A204.1 (cell line): ENCODE results near the gene MPL.

Experiments
- FAIRE-seq: peaks from 2 replicates; lab custom pipeline; 2012; peaks lifted over from hg19 to GRCh38; lab: Jason Lieb, UNC

The MPL gene

DNA sequence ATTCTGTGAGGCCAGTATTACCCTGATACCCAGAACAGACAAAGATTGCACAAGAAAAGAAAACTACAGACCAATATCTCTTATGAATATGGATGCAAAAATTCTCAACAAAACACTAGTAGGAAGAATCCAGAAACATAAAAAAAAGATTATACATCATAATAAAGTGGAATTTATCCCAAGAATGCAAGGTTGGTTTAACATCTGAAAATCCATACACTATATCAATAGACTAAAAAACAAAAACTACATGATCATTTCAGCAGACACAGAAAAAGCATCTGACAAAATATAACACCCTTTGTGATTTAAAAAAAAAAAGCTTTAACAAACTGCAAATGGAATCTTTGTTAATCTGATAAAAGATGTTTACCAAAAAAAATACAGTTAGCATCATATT, 12.2 kb upstream of the MPL start:
- no peak for FAIRE-seq

GRCh38 chr1:43327549-43328292, 9.9 kb upstream of the MPL start:
- no peak for FAIRE-seq

- FAIRE-seq = no peak
Observed at GRCh38 chr1:43329995-43330751, 7.4 kb upstream of the MPL start.

- no peak for FAIRE-seq
Observed at GRCh38 chr1:43331688-43332087, 5.9 kb upstream of the MPL start.

- FAIRE-seq = no peak
Observed at GRCh38 chr1:43334453-43335205, 3.0 kb upstream of the MPL start.

DNA sequence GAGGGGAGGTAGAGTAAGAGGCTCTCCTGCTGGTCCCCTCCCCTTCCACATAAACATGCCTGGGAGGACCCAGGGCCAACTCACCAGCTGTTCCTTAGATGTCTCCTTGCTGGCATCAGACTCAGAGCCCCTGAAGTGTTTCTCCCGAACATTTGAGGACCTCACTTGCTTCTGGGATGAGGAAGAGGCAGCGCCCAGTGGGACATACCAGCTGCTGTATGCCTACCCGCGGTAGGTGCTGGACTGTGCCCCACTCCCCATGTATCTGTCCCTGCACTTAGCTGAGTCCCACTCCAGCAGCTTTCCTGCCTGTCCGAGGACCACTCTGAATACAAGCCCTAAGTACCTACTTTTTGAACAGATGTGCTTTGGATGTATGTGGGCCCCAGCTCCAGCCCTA, 383 bp downstream of the MPL start:
- no peak for FAIRE-seq

GRCh38 chr1:43339584-43340232, 2.1 kb downstream of the MPL start:
- no peak for FAIRE-seq

- FAIRE-seq = no peak
Observed at GRCh38 chr1:43340559-43340958, 2.9 kb downstream of the MPL start.

DNA sequence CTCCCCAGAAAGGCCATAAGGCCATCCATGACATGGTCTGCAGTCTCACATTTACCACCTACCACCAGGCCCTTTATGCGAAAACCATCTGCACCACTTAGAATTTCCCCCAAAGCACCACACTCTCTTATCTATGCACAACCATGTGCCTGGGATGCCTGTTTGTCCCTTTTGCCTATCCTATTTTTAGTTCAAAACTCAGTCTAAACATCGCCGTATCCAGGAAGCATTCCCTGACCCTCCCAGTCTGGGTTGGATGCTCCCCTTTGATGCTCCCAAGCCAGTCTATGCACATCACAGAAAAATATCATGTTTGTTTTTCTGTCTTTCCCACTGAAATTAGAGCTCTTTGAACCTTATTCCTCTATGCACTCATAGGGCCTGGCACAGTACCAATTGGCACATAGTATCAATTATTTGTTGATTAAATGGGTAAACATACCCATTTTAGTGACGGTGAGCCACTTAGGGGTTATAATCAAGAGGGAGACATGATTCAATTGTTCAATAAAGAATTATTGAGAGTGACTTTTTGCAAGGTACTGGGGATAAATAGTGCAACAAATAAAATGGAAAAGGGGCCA, 6.7 kb downstream of the MPL start:
- FAIRE-seq = no peak

DNA sequence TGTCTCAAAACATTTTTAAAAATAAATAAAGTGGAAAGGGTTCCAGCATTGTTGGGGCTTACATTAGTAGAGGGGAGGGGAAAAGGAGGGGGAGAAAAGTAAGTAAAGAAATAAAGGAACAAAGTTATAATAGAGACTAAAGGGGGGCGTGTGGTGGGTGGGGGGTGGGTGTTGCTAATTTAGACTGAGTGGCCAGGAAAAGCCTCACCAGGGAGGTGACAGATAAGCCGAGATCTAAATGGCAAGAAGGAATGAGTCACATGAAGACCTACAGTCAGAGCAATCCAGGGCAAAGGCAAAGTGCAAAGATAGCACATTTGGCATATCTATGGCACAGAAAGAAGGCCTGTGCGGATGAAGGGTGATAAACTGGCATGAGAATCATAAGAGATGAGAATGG, 7.5 kb downstream of the MPL start:
- no peak for FAIRE-seq

DNA sequence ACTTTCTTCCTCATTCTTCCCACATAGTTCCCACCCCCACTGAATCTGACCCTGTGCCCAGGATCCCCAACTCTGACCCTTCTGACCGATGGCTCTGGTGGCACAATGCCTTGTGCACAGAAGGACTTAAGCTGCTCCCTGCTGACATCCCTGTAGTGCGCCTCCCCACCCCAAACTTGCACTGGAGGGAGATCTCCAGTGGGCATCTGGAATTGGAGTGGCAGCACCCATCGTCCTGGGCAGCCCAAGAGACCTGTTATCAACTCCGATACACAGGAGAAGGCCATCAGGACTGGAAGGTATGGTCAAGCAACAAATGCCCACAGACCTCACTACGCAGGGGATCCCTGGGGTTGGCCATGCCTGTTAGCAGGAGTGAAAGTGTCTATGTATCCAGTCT, 9.0 kb downstream of the MPL start:
- FAIRE-seq = no peak

DNA sequence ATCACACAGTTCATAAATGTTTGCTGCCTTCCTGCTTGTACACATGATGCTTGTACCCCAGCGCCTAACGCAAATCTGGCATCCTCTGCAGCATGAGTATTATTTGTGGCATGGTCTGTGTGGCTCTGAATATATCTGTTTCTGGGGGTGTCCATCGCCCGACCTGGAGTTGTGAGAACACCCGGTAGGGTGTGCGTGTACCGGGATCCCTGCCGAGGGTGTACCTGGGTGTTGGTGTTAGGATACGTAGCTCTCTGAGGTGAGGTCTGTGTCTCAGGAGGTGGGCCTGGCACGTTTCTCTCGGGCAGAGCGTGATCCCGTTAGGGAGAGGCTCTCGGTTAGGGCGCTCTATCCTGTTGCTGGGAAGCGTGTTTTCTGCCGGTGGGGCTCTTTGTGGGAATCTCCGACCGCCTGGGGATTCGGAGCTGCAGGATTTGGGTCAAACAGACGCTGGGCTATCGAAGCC, 10.8 kb downstream of the MPL start:
- no peak for FAIRE-seq

DNA sequence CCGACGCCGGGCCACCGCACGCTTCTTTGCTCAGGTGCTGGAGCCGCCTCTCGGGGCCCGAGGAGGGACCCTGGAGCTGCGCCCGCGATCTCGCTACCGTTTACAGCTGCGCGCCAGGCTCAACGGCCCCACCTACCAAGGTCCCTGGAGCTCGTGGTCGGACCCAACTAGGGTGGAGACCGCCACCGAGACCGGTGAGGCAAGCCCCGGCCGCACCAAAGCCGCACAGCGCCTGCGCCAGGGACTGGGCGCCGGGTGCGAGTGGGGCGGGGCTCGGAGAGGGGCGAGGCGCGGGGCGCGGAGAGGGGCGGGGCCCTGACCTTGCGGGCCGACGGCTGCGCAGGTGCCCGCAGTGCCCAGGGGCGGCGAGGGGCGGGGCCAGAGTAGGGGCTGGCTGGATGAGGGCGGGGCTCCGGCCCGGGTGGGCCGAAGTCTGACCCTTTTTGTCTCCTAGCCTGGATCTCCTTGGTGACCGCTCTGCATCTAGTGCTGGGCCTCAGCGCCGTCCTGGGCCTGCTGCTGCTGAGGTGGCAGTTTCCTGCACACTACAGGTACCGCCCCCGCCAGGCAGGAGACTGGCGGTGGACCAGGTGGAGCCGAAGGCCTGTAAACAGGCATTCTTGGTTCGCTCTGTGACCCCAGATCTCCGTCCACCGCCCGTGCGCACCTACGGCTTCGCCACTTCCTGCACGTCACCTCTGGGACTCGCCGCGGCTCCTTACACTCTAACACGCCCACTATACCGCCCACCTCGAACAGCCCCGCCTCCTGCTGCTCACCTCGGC, 11.4 kb downstream of the MPL start:
- FAIRE-seq = no peak

DNA sequence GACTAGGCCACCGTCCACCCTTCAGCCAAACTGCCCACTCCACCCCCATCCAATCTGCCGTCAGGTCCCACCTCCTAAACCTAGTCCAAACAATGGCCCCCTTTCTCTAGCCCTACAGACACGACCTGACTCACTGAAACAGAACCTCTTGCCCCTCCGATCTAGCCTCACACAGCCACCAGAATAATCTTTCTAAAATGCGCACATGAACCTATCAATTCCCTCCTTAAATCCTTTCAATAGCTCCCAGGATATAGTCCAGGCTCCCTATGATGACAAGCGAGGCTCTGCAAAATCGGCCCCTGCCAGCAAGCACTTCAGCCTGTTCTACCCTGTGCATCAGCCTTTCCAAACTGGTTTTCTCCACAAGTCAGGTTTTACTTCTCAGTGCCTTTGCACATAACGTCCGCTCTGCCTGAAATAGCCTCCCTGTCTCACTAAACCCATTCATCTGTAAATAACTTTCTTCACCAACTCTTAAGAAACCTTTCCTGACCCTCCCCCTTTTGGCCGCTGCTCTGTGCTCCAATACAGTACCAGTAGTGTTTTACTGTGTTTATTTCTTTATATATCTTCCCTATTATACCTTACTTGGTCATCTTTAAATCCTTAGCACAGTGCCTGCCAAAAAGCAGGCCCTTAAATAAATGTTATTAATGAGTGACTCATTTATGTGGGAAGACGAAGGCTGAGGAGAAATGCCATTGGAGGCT, 12.1 kb downstream of the MPL start:
- FAIRE-seq = no peak

- FAIRE-seq = no peak
Observed at GRCh38 chr1:43350976-43351375, 13.4 kb downstream of the MPL start.

GRCh38 chr1:43351421-43352350, 14.1 kb downstream of the MPL start:
- FAIRE-seq = no peak

DNA sequence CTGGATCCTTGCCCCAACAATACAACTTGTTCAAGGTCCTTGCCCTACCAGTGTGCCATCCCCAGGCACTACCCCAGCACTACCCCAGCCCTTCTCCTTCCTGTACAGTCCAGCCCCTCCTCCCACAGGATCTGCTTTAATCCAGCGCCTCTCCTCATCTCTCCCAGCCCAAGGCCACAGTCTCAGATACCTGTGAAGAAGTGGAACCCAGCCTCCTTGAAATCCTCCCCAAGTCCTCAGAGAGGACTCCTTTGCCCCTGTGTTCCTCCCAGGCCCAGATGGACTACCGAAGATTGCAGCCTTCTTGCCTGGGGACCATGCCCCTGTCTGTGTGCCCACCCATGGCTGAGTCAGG, 14.7 kb downstream of the MPL start:
- no peak for FAIRE-seq

DNA sequence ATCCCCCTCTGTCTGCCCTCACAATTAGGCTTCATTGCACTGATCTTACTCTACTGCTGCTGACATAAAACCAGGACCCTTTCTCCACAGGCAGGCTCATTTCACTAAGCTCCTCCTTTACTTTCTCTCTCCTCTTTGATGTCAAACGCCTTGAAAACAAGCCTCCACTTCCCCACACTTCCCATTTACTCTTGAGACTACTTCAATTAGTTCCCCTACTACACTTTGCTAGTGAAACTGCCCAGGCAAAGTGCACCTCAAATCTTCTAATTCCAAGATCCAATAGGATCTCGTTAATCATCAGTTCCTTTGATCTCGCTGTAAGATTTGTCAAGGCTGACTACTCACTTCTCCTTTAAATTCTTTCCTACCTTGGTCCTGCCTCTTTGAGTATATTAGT, 15.3 kb downstream of the MPL start:
- no peak for FAIRE-seq

- FAIRE-seq = no peak
Observed at GRCh38 chr1:43354471-43354870, 16.9 kb downstream of the MPL start.

GRCh38 chr1:43354936-43355335, 17.3 kb downstream of the MPL start:
- no peak for FAIRE-seq
